Panc1 (cell line): Measurements from ENCODE around the gene LMAN1L.

Experiments used
- CTCF ChIP-seq: fragments of 450-650 bp; IDR thresholded peaks from 2 replicates; pipeline ENCODE4 v1.5.1; 2017; ENCODE audit warnings: mild to moderate bottlenecking
- TCF7L2 ChIP-seq: IDR thresholded peaks from 2 replicates; pipeline ENCODE4 v1.6.1; 2011; ENCODE audit warnings: mild to moderate bottlenecking, low read depth, low read length, inconsistent platforms

- TF ChIP-seq TCF7L2 (no peak), CTCF (no peak)
These were observed 13.8 kb downstream of the LMAN1L start, which contains the start of gene CPLX3 for GRCh38 chr15:74826364-74826819.
